SK-N-SH (cell line): ENCODE results near the gene MOB1B. TPM values are rescaled to one million over a fixed set of nuclear protein-coding genes. Genes with fewer than 3 reads are reported as not detected.

Source experiments
- CTCF ChIA-PET: fragments of 300-600, 350-600 bp; formaldehyde crosslinking; extraction: SDS; loops from one replicate; lab custom pipeline; 2021; lab: Yijun Ruan, JAX
- POLR2A ChIA-PET: fragments of 350-600 bp; sonication (Branson Sonifier 250); formaldehyde crosslinking; extraction: SDS; loops from one replicate; lab custom pipeline; 2020; ENCODE audit warnings: antibody characterized with exemption, inconsistent platforms; lab: Yijun Ruan, JAX
- DNase-seq: peaks from one replicate; pipeline ENCODE4 v3.0.0; 2012
- H2AFZ ChIP-seq: fragments of 200-600 bp; sonication (generic); 2 replicates; pipeline ENCODE4 v1.8.1; 2016; ENCODE audit warnings: antibody characterized with exemption, mild to moderate bottlenecking, low read depth
- H3F3A ChIP-seq: fragments of 200-600 bp; sonication (generic); replicated peaks from 2 replicates; pipeline ENCODE3; 2016; ENCODE audit warnings: antibody characterized with exemption, mild to moderate bottlenecking; ENCODE audit not compliant: insufficient read depth
- H3K27ac ChIP-seq, 2 experiments: fragments of 200-500 bp in 1 of 2; fragments of 200-600 bp in 1 of 2; sonication (Bioruptor generic) in 1 of 2; sonication (generic), shearing (Covaris generic) in 1 of 2; 2 replicates each; pipeline versions ENCODE4 v1.5.1 to v1.6.1; 2014 to 2016; ENCODE audit warnings: low read depth in 2 of 2, inconsistent platforms in 1 of 2, low read length in 1 of 2, mild to moderate bottlenecking in 1 of 2, mixed read lengths in 1 of 2
- H3K27me3 ChIP-seq: fragments of 200-600 bp; sonication (generic), shearing (Covaris generic); 2 replicates; pipeline ENCODE4 v1.6.1; 2016; ENCODE audit warnings: mixed run types; ENCODE audit not compliant: insufficient read depth
- H3K36me3 ChIP-seq, 2 experiments: fragments of 200-500 bp in 1 of 2; fragments of 200-600 bp in 1 of 2; sonication (Bioruptor generic) in 1 of 2; sonication (generic) in 1 of 2; replicated peaks in 1 of 2; 2 replicates each; pipeline versions ENCODE3 to v1.5.1; 2014 to 2016; ENCODE audit warnings: low read length in 1 of 2, mild to moderate bottlenecking in 1 of 2; ENCODE audit not compliant: insufficient read depth in 2 of 2, control insufficient read depth in 1 of 2
- H3K4me1 ChIP-seq, 2 experiments: fragments of 200-500 bp in 1 of 2; fragments of 200-600 bp in 1 of 2; sonication (Bioruptor generic) in 1 of 2; sonication (generic), shearing (Covaris generic) in 1 of 2; 2 replicates each; pipeline versions ENCODE4 v1.5.1 to v1.6.1; 2014 to 2016; ENCODE audit warnings: low read depth in 1 of 2, low read length in 1 of 2, mixed run types in 1 of 2; ENCODE audit not compliant: insufficient read depth in 2 of 2, control insufficient read depth in 1 of 2
- H3K4me2 ChIP-seq: fragments of 200-600 bp; sonication (generic), shearing (Covaris generic); 2 replicates; pipeline ENCODE4 v1.6.1; 2017; ENCODE audit warnings: mixed run types
- H3K4me3 ChIP-seq, 2 experiments: fragments of 200-500 bp in 1 of 2; fragments of 200-600 bp in 1 of 2; sonication (Bioruptor generic) in 1 of 2; sonication (generic), shearing (Covaris generic) in 1 of 2; 2 replicates each; pipeline versions ENCODE4 v1.5.1 to v1.8.1; 2014 to 2016; ENCODE audit warnings: low read depth in 2 of 2, inconsistent platforms in 1 of 2, low read length in 1 of 2, mild to moderate bottlenecking in 1 of 2, mixed read lengths in 1 of 2, moderate library complexity in 1 of 2
- H3K79me2 ChIP-seq: fragments of 200-600 bp; sonication (generic); 2 replicates; pipeline ENCODE4 v1.8.1; 2017; ENCODE audit warnings: mild to moderate bottlenecking; ENCODE audit not compliant: insufficient read depth
- H3K9ac ChIP-seq: fragments of 200-600 bp; sonication (generic); 2 replicates; pipeline ENCODE4 v1.6.1; 2017; ENCODE audit warnings: mixed run types
- H3K9me2 ChIP-seq: fragments of 200-600 bp; sonication (generic); 2 replicates; pipeline ENCODE4 v1.6.1; 2017; ENCODE audit warnings: mixed run types
- H3K9me3 ChIP-seq: fragments of 200-600 bp; sonication (generic); 2 replicates; pipeline ENCODE4 v1.6.1; 2017; ENCODE audit warnings: mixed run types, mild to moderate bottlenecking, moderate library complexity
- H4K20me1 ChIP-seq: fragments of 200-600 bp; sonication (generic); 2 replicates; pipeline ENCODE4 v1.6.1; 2017; ENCODE audit warnings: mild to moderate bottlenecking, mixed run types; ENCODE audit not compliant: insufficient read depth
- CHD2 ChIP-seq: fragments of 150-350 bp; IDR thresholded peaks from 2 replicates; pipeline ENCODE4 v1.6.1; 2018; ENCODE audit warnings: low read length; ENCODE audit not compliant: partially characterized antibody
- ELF1 ChIP-seq: IDR thresholded peaks from 2 replicates; pipeline ENCODE4 v1.4.0; 2012
- EP300 ChIP-seq, 2 experiments: IDR thresholded peaks; 2 replicates each; pipeline versions ENCODE4 v1.4.0 to v1.6.1; 2012; ENCODE audit warnings: borderline replicate concordance in 1 of 2, low read depth in 1 of 2, low read length in 1 of 2
- EZH2phosphoT487 ChIP-seq: fragments of 200-600 bp; sonication (generic); IDR thresholded peaks from 2 replicates; pipeline ENCODE4 v1.6.1; 2017; ENCODE audit warnings: low read depth, mixed run types, mild to moderate bottlenecking, antibody characterized with exemption, moderate library complexity, borderline replicate concordance
- FOSL2 ChIP-seq: IDR thresholded peaks from 2 replicates; pipeline ENCODE4 v1.4.0; 2012; ENCODE audit warnings: low read depth, mild to moderate bottlenecking, moderate library complexity, borderline replicate concordance
- GABPA ChIP-seq: IDR thresholded peaks from 2 replicates; pipeline ENCODE4 v1.4.0; 2012; ENCODE audit warnings: low read depth, mild to moderate bottlenecking
- GATA2 ChIP-seq: sonication (generic); formaldehyde crosslinking; IDR thresholded peaks from 2 replicates; pipeline ENCODE4 v1.5.0; 2020; ENCODE audit warnings: mild to moderate bottlenecking, missing genetic modification reagents
- JUND ChIP-seq: IDR thresholded peaks from 2 replicates; pipeline ENCODE4 v1.4.0; 2012
- NFIC ChIP-seq: IDR thresholded peaks from 2 replicates; pipeline ENCODE4 v1.4.0; 2012; ENCODE audit warnings: borderline replicate concordance
- POLR2AphosphoS5 ChIP-seq: IDR thresholded peaks from 2 replicates; pipeline ENCODE4 v1.6.1; 2012; ENCODE audit warnings: low read depth, low read length
- RAD21 ChIP-seq: IDR thresholded peaks from 2 replicates; pipeline ENCODE4 v1.6.1; 2012; ENCODE audit warnings: mild to moderate bottlenecking, low read length
- RCOR1 ChIP-seq: fragments of 150-350 bp; IDR thresholded peaks from 2 replicates; pipeline ENCODE4 v1.6.1; 2017; ENCODE audit warnings: antibody characterized with exemption, low read length
- RFX5 ChIP-seq: IDR thresholded peaks from 2 replicates; pipeline ENCODE4 v1.6.1; 2012; ENCODE audit warnings: mild to moderate bottlenecking, improper control_type of control experiment, low read length
- RXRA ChIP-seq: IDR thresholded peaks from 2 replicates; pipeline ENCODE4 v1.4.0; 2012; ENCODE audit warnings: low read depth, mild to moderate bottlenecking, borderline replicate concordance
- TAF1 ChIP-seq: IDR thresholded peaks from 2 replicates; pipeline ENCODE4 v1.6.1; 2012; ENCODE audit warnings: low read depth, mild to moderate bottlenecking, low read length, moderate library complexity, borderline replicate concordance
- TCF12 ChIP-seq: IDR thresholded peaks from 2 replicates; pipeline ENCODE4 v1.4.0; 2012
- TEAD4 ChIP-seq: IDR thresholded peaks from 2 replicates; pipeline ENCODE4 v1.4.0; 2012; ENCODE audit warnings: mild to moderate bottlenecking, borderline replicate concordance; ENCODE audit not compliant: insufficient read depth
- USF1 ChIP-seq: IDR thresholded peaks from 2 replicates; pipeline ENCODE4 v1.4.0; 2012; ENCODE audit warnings: low read depth, borderline replicate concordance
- YY1 ChIP-seq: IDR thresholded peaks from 2 replicates; pipeline ENCODE4 v1.4.0; 2012; ENCODE audit warnings: low read depth, mild to moderate bottlenecking
- WGBS: methylation state at CpG from one replicate; pipeline ENCODE4 v1.1.6; 2017; ENCODE audit warnings: low lambda C conversion rate; 5-methylcytosine and 5-hydroxymethylcytosine counted together
- polyA plus RNA-seq, 3 experiments: library from polyadenylated mRNA; depleted of rRNA; stranded (reverse); fragments of >200 nt; gene quantifications; 2 replicates each; pipeline ENCODE4 v1.2.3, GENCODE V29; 2012
- TF ChIP-seq, protein P1 (sequence below): IDR thresholded peaks from 2 replicates; pipeline ENCODE4 v1.4.0; 2012; ENCODE audit warnings: low read depth, borderline replicate concordance
- TF ChIP-seq, protein P2 (sequence below): fragments of 150-350 bp; IDR thresholded peaks from 2 replicates; pipeline ENCODE4 v1.6.1; 2016; ENCODE audit warnings: mild to moderate bottlenecking, low read depth, low read length

The MOB1B gene
- polyA plus RNA-seq, 1 of the 3 experiments (the other 2 are of a cell fraction), result 2.9 TPM

- peak overlapping the region; percentile 49; the same call in 1 of the 2 replicates for H3K4me2 ChIP-seq
- TF ChIP-seq USF1 (no peak), RXRA (peak; percentile 67; the same call in 1 of the 2 replicates), CHD2 (no peak), TAF1 (no peak), TEAD4 (no peak), TCF12 (no peak), NFIC (peak; percentile 89), POLR2AphosphoS5 (no peak), EP300 (IDR thresholded peaks at IDR 0.05; ENCODE audit: borderline replicate concordance in 1 of 2, low read depth in 1 of 2, low read length in 1 of 2) (no peak), FOSL2 (peak; percentile 12; the same call in 1 of the 2 replicates), GABPA (no peak), JUND (peak; percentile 44)
- TF ChIP-seq, protein P1, sequence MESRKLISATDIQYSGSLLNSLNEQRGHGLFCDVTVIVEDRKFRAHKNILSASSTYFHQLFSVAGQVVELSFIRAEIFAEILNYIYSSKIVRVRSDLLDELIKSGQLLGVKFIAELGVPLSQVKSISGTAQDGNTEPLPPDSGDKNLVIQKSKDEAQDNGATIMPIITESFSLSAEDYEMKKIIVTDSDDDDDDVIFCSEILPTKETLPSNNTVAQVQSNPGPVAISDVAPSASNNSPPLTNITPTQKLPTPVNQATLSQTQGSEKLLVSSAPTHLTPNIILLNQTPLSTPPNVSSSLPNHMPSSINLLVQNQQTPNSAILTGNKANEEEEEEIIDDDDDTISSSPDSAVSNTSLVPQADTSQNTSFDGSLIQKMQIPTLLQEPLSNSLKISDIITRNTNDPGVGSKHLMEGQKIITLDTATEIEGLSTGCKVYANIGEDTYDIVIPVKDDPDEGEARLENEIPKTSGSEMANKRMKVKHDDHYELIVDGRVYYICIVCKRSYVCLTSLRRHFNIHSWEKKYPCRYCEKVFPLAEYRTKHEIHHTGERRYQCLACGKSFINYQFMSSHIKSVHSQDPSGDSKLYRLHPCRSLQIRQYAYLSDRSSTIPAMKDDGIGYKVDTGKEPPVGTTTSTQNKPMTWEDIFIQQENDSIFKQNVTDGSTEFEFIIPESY, result no peak
- H3K79me2 ChIP-seq, result peaks cover 14% of the 10 kb centered on the region; the same call in 1 of the 2 replicates
Observed at GRCh38 chr4:71026086-71026485, 123.9 kb downstream of the MOB1B start.

DNA sequence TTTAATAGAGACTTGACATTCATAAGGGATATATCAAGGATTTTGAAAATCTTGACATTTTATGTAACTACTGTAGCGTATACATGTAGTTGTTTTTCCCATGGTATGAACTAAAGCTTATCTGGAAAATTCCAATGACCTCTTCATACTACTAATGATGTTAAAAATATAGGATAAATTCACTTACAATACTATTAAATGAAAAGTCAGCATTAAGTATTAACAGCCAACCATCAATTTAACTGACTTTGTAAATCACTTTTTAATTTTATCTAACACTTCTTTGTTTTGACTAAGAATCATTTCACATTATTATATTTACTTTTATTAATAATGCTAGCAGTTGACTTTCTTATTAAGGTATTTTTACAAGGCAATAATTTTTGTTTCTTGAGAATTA, 125.4 kb downstream of the MOB1B start:
- Histone ChIP-seq H2AFZ (no peak overlapping the region), H4K20me1 (no peaks in the 10 kb centered on the region), H3K9ac (no peak overlapping the region), H3K4me1 (peaks cover 0 to 22% of the 10 kb centered on the region in 2 experiments; a peak in 2 of 4 replicates), H3K79me2 (peaks cover 7% of the 10 kb centered on the region; the same call in 1 of the 2 replicates), H3K36me3 (peaks cover 45 to 48% of the 10 kb centered on the region in 2 experiments), H3K4me2 (no peak overlapping the region), H3K27me3 (no peaks in the 10 kb centered on the region), H3F3A (peaks cover 36% of the 10 kb centered on the region), H3K9me2 (no peaks in the 10 kb centered on the region; the same call in 1 of the 2 replicates), H3K27ac (no peak overlapping the region), H3K9me3 (no peaks in the 10 kb centered on the region), H3K4me3 (no peak overlapping the region)
- DNase-seq, result no peak
- WGBS, result 91% methylated on average over 1 of the region's 1 CpG
- ChIA-PET CTCF (no interaction called here), POLR2A (no interaction called here)
- no peak for TF ChIP-seq NFIC
- no peak for TF ChIP-seq GATA2 (CRISPR knock-in tag)
- TF ChIP-seq RFX5, result no peak
- TF ChIP-seq, protein P1, result no peak
- TF ChIP-seq YY1, result no peak
- no peak for TF ChIP-seq RCOR1
- TF ChIP-seq, protein P2, sequence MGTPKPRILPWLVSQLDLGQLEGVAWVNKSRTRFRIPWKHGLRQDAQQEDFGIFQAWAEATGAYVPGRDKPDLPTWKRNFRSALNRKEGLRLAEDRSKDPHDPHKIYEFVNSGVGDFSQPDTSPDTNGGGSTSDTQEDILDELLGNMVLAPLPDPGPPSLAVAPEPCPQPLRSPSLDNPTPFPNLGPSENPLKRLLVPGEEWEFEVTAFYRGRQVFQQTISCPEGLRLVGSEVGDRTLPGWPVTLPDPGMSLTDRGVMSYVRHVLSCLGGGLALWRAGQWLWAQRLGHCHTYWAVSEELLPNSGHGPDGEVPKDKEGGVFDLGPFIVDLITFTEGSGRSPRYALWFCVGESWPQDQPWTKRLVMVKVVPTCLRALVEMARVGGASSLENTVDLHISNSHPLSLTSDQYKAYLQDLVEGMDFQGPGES, result no peak
- TF ChIP-seq RXRA, result no peak
- TF ChIP-seq RAD21, result no peak
- TF ChIP-seq ELF1, result no peak
- no peak for TF ChIP-seq TAF1
- no peak for TF ChIP-seq TEAD4
- TF ChIP-seq TCF12, result no peak
- no peak for TF ChIP-seq EZH2phosphoT487

More at GRCh38 chr4:71026086-71026485, 123.9 kb downstream of the MOB1B start:
- Histone ChIP-seq H3K4me3 (peak overlapping the region in 1 of 2 experiments; percentile 8; a peak in 1 of 4 replicates), H3K36me3 (peaks cover 47 to 48% of the 10 kb centered on the region in 2 experiments), H3K9ac (peak overlapping the region; percentile 30; the same call in 1 of the 2 replicates), H3K27ac (peak overlapping the region; percentile 62 to 78), H3K9me3 (no peaks in the 10 kb centered on the region), H3K27me3 (no peaks in the 10 kb centered on the region), H3K4me1 (peaks cover 0 to 19% of the 10 kb centered on the region in 2 experiments; a peak in 2 of 4 replicates), H3K9me2 (no peaks in the 10 kb centered on the region; the same call in 1 of the 2 replicates), H4K20me1 (no peaks in the 10 kb centered on the region), H2AFZ (no peak overlapping the region), H3F3A (peaks cover 32% of the 10 kb centered on the region)
- ChIA-PET POLR2A (no interaction called here), CTCF (interaction anchor here (1.5 kb wide), 1 partner anchor 337 kb away, joined by 3 read pairs; no protein-coding TSS in a partner anchor)
- WGBS, result 33% methylated on average over 2 of the region's 2 CpGs
- DNase-seq, result peak; percentile 16
